SKM-1 treated with dmso at 0.1 percent for 144 hours (cell line): ENCODE measurements around the gene OR52A5.

Source experiments
- DNase-seq: peaks from one replicate; lab custom pipeline; 2025; ENCODE audit not compliant: unreplicated experiment; lab: John Stamatoyannopoulos, UW

The OR52A5 gene

GRCh38 chr11:5117588-5117987 lies 20.6 kb downstream of the OR52A5 start:
- DNase-seq, result no peak

GRCh38 chr11:5115339-5115738 lies 22.8 kb downstream of the OR52A5 start:
- DNase-seq, result no peak

GRCh38 chr11:5107285-5107684 lies 30.9 kb downstream of the OR52A5 start:
- no peak for DNase-seq

DNA sequence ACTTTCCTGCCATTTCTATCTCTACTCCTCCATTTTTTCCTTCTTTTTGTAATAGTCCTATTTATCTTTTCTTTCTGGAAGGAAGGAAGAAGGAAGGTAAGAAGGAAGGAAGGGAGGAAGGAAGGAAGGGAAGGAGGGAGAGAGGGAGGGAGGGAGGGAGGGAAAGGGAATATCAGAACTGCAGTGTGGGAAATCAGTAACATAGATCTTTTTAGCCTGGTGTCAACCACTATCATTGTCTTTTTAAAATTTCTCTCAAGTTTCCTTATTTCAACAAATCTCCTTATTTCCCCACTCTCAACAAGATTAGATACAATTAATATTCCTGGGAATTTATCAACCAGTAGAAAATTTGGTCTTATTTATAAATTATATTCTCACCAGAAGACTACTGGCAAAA lies 35.1 kb downstream of the OR52A5 start:
- DNase-seq, result no peak

DNA sequence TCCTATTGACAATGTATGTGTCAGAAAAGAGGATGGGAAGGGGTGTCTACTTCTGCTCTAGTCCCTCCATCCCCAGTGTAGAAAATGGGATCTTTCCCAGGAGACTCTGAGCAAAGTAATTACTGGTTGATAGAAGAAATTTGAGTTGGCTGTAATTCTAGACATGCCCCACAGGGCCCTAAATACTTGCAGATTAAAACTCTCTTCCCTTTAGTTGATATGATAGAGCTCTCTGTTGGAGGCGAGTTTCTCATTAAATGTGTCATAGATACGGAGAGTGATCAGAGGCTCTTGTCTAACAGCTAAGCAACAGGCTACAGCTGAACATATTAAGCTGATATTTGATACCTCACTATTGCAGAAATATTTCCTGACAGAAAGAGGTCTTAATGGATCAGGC lies 35.9 kb downstream of the OR52A5 start:
- DNase-seq, result no peak

DNA sequence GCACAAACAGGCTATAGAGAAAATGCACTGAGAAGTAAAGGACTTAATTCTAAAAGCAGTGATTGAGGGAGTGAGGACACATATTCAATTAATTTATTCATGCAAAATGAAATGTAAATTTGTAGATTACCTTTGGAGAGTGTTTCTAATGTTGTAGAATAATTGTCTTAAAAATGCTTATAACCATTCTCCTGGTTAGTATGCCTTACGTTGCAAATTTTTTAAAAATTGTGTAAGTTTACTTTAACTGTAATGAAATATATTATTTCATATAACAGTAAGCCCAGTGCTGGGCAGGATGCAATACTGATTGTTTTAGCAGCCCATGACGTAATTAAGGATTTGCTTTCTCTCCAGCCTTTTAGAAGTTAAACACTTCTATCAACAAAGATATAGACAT lies 42.1 kb downstream of the OR52A5 start:
- DNase-seq, result no peak

- no peak for DNase-seq
These were observed 45.2 kb downstream of the OR52A5 start for GRCh38 chr11:5092821-5093585.

DNA sequence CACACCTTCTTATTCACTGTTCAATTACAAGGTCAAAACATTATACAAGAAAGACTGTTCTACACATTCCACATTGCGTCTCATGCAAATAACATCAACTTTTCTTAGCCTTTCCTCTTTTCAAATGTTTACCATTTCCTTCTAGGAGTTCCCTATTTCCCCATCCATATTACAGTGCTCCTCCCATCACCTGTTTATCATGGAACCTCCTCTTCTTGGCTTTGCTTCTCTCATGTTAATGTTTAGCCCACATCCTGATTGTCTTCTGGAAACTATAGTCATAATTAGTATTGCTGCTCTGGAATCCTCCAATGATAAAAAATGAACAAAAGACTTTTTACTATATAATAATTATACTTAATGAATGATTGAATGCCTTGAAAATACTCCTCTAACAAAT lies 47.5 kb downstream of the OR52A5 start:
- no peak for DNase-seq

GRCh38 chr11:5088556-5088955 lies 49.6 kb downstream of the OR52A5 start:
- no peak for DNase-seq

DNA sequence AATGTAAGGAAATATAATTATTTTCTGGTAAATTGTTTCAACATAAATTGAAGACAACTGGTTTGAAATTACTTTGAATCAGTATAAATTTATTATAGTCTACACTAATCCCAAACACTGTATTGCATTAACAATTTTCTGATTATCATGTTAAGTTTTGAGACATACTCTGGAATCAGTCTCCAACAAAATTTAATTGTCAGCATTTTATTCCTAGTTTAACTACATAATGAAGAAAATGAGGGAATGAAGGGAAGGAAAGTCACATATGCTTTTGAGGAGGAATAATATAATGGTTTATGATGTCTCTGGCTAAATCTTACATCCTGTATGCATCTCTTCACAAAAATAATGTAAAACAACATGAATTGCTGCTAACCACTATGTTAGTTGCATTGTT lies 54.6 kb downstream of the OR52A5 start:
- DNase-seq, result no peak

DNA sequence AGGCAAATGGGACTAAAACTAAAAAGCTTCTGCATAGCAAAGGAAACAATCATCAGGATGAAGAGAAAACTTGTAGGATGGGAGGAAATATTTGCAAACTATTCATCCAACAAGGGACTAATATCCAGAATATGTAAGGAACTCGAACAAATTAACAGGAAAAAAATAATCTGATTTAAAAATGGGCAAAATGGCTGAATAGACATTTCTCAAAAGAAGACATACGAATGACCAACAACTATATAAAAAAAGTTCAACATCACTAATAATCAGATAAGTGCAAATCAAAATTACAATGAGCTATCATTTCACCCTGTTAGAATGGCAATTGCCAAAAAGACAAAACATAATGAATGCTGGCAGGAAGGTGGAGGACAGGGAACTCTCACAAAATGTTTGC lies 56.8 kb downstream of the OR52A5 start:
- DNase-seq, result no peak
